ENCODE results near the gene SEL1L2.

The SEL1L2 gene

GRCh38 chr20:13809373-13809772 lies 181.0 kb downstream of the SEL1L2 start:
- no peak for DNase-seq

DNA sequence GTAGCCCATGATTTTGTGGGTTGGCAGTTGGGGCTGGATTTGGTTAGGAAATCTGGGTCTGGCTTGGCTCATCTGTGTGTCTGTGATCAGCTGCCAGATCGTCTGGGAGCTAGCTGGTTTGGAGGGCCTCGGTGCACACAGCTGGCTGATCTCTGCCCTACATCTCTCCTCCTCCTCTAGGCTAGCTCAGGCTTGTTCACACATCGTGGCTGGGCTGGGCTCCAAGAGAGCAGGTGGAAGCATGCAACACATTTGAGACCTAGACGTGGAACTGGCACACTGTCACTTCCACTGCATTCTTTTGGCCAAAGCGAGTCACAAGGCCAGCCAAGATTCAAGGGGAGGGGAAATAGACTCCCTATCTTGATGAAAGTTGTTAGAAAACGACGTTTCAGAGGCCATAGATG lies 189.7 kb downstream of the SEL1L2 start:
- peak; percentile 87 for DNase-seq

- DNase-seq, result no peak
Observed at GRCh38 chr20:13799974-13800373, 190.4 kb downstream of the SEL1L2 start.

All from NCI-H510A (cell line).